Omental fat pad (tissue), 4 donors: ENCODE data around the gene ENO3. TPM values are rescaled to one million over a fixed set of nuclear protein-coding genes. Genes with fewer than 3 reads are reported as not detected.

Source experiments
- ATAC-seq: fragments of 150-250 bp; one replicate; pipeline ENCODE4 v1.9.1; 2016; ENCODE audit warnings: mild to moderate bottlenecking, moderate library complexity; ENCODE audit not compliant: low FRiP score
- DNase-seq: peaks from one replicate; pipeline ENCODE4 v3.0.0-alpha.2; 2019; ENCODE audit warnings: low spot score
- CTCF ChIP-seq, 3 donors: fragments of 450-650 bp; IDR thresholded peaks; one replicate each; pipeline ENCODE4 v1.5.1; 2016 to 2017; ENCODE audit warnings: antibody characterized with exemption in 3 of 3, mild to moderate bottlenecking in 3 of 3, moderate library complexity in 2 of 3
- small RNA-seq: library from RNA; depleted of rRNA; stranded (forward); fragments of <200 nt; gene quantifications from one replicate; pipeline ENCODE3, GENCODE V24; 2016
- total RNA-seq, 4 donors: library from RNA; depleted of rRNA; stranded (reverse); fragments of >200 nt; gene quantifications; one replicate each; pipeline ENCODE4 v1.1.0, GENCODE V29; 2016

The ENO3 gene
- total RNA-seq, 4 donors from 2014 or later = 2.8 to 5.3 (median 3.3) TPM

- no peak for TF ChIP-seq CTCF (IDR thresholded peaks at IDR 0.05)
- DNase-seq (no peak), ATAC-seq (no peak)
These were observed 52.4 kb downstream of the ENO3 start for GRCh38 chr17:5003214-5003867.

Small RNAs within 50 kb of the gene (small RNA-seq; reads per million reads assigned to genes)
- gene MIR6864 = not detected
- not detected for gene MIR6865

Other genes starting within 250 kb of the ENO3 start
- 10 to 100 TPM; 13.1 to 24.4 (median 15.0) TPM for gene PELP1, start 247.0 kb upstream of the ENO3 start, total RNA-seq
- gene ARRB2, start 240.5 kb upstream of the ENO3 start, total RNA-seq = 100 to 1,000 TPM in 1 of 4 donors, 10 to 100 TPM in 3; 43.4 to 111 (median 78.6) TPM
- 10 to 100 TPM; 21.6 to 27.5 (median 26.7) TPM for gene MED11, start 219.7 kb upstream of the ENO3 start, total RNA-seq
- 1 to 10 TPM in 2 of 4 donors, under 1 TPM in 1, not detected in 1; 0.46 to 4.1 (median 1.9) TPM for gene ZMYND15, start 211.3 kb upstream of the ENO3 start, total RNA-seq
- gene CXCL16, start 211.2 kb upstream of the ENO3 start, total RNA-seq = 10 to 100 TPM; 16.6 to 92.1 (median 26.5) TPM
- not detected for gene TM4SF5, start 179.2 kb upstream of the ENO3 start, total RNA-seq
- 10 to 100 TPM in 1 of 4 donors, 1 to 10 TPM in 3; 2.1 to 13.1 (median 8.4) TPM for gene VMO1, start 164.8 kb upstream of the ENO3 start, total RNA-seq
- gene GLTPD2, start 162.2 kb upstream of the ENO3 start, total RNA-seq = not detected
- 100 to 1,000 TPM; 109 to 164 (median 150) TPM for gene PSMB6, start 155.0 kb upstream of the ENO3 start, total RNA-seq
- 10 to 100 TPM; 20.8 to 29.2 (median 24.3) TPM for gene PLD2, start 144.0 kb upstream of the ENO3 start, total RNA-seq
- gene MINK1, start 117.8 kb upstream of the ENO3 start, total RNA-seq = 10 to 100 TPM; 24.4 to 57.8 (median 31.9) TPM
- gene C17orf107, start 51.6 kb upstream of the ENO3 start, total RNA-seq = 1 to 10 TPM in 3 of 4 donors, under 1 TPM in 1; 0.63 to 8.4 (median 3.3) TPM
- 1 to 10 TPM in 3 of 4 donors, under 1 TPM in 1; 0.50 to 3.6 (median 1.5) TPM for gene CHRNE, start 48.0 kb upstream of the ENO3 start, total RNA-seq
- not detected for gene GP1BA, start 18.8 kb upstream of the ENO3 start, total RNA-seq
- gene SLC25A11, start 11.1 kb upstream of the ENO3 start, total RNA-seq = 10 to 100 TPM; 38.9 to 74.2 (median 47.1) TPM
- gene RNF167, start 10.9 kb upstream of the ENO3 start, total RNA-seq = 10 to 100 TPM; 24.5 to 34.4 (median 32.0) TPM
- 100 to 1,000 TPM; 444 to 699 (median 616) TPM for gene PFN1, start 2.6 kb upstream of the ENO3 start, total RNA-seq
- 10 to 100 TPM; 45.3 to 71.0 (median 47.5) TPM for gene SPAG7, start 16.7 kb downstream of the ENO3 start, total RNA-seq
- 10 to 100 TPM; 11.4 to 27.7 (median 21.4) TPM for gene CAMTA2, start 36.6 kb downstream of the ENO3 start, total RNA-seq
- 1 to 10 TPM in 3 of 4 donors, not detected in 1; 1.0 to 1.4 (median 1.3) TPM for gene INCA1, start 46.4 kb downstream of the ENO3 start, total RNA-seq
- gene KIF1C, start 46.8 kb downstream of the ENO3 start, total RNA-seq = 10 to 100 TPM; 64.5 to 92.5 (median 76.4) TPM
- not detected for gene SLC52A1, start 84.3 kb downstream of the ENO3 start, total RNA-seq
- 1 to 10 TPM; 3.1 to 6.6 (median 3.9) TPM for gene ZFP3, start 127.3 kb downstream of the ENO3 start, total RNA-seq
- gene ZNF232, start 160.8 kb downstream of the ENO3 start, total RNA-seq = 10 to 100 TPM in 1 of 4 donors, 1 to 10 TPM in 3; 3.8 to 14.3 (median 6.5) TPM
- gene USP6, start 164.9 kb downstream of the ENO3 start, total RNA-seq = 1 to 10 TPM in 1 of 4 donors, under 1 TPM in 2, not detected in 1; 0.06 to 3.8 (median 0.24) TPM
- 10 to 100 TPM in 1 of 4 donors, 1 to 10 TPM in 3; 7.0 to 21.6 (median 8.9) TPM for gene ZNF594, start 240.7 kb downstream of the ENO3 start, total RNA-seq